GM18505 (cell line): ENCODE results near the gene ENTPD8.
"Not testable (repeated sequence)": the region's sequence is repeated elsewhere in the genome, so short reads cannot be mapped to it uniquely, and the experiment has no call there.

Source experiments
- ATAC-seq: cut with Tn5 transposase; IDR thresholded peaks from one replicate; pipeline ENCODE4 v1.9.1; 2021; ENCODE audit not compliant: unreplicated experiment
- POLR2A ChIP-seq: IDR thresholded peaks from 4 replicates; pipeline ENCODE4 v1.6.1; 2011; ENCODE audit warnings: borderline replicate concordance; ENCODE audit not compliant: insufficient read depth, insufficient read length; ENCODE audit errors: extremely low read depth

Gene ENTPD8

DNA sequence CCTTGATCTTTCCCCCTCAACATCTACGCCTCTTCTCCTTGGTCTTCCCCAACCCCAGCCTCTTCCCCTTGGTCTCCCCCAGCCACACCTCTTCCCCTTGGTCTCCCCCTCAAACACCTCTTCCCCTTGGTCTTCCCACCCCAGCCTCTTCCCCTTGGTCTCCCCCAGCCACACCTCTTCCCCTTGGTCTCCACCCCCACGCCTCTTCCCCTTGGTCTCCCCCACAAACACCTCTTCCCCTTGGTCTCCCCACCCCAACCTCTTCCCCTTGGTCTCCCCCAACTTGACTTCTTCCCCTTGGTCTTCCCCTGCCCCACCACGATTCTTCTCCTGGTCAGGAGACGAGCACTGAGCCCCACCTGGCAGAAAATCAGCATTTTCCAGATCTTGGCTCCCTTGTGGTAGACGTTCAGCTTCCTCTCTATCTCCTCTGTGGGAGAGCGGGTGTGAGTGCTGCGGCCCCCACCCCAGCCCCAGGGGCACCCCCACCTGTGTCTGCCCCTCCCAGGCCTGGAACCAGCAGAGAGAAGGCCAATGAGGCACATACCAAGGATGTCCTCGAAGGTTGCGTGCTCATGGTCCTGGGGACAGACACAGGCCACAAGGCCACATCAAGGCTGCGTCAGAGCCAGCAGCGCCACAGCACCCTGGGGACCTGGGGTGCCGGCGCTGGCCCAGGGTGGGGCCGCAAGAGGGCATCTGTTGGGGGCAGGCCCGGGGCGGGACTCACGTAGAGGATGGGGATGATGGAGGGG is 11.0 kb upstream of the ENTPD8 start:
- no peak for TF ChIP-seq POLR2A
- ATAC-seq = no peak

DNA sequence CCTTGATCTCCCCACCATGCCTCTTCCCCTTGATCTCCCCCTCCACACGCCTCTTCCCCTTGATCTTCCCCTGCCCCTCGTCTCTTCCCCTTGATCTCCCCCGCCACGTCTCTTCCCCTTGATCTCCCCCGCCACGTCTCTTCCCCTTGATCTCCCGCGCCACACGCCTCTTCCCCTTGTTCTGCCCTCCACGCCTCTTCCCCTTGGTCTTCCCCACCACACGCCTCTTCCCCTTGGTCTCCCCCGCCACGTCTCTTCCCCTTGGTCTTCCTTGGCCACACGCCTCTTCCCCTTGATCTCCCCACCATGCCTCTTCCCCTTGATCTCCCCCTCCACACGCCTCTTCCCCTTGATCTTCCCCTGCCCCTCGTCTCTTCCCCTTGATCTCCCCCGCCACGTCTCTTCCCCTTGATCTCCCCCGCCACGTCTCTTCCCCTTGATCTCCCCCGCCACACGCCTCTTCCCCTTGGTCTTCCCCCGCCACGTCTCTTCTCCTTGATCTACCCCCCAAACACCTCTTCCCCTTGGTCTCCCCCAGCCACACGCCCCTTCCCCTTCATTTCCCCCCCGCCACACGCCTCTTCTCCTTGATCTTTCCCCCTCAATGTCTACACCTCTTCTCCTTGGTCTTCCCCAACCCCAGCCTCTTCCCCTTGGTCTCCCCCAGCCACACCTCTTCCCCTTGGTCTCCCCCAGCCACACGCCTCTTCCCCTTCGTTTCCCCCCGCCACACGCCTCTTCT is 10.3 kb upstream of the ENTPD8 start:
- not testable (repeated sequence) for ATAC-seq

DNA sequence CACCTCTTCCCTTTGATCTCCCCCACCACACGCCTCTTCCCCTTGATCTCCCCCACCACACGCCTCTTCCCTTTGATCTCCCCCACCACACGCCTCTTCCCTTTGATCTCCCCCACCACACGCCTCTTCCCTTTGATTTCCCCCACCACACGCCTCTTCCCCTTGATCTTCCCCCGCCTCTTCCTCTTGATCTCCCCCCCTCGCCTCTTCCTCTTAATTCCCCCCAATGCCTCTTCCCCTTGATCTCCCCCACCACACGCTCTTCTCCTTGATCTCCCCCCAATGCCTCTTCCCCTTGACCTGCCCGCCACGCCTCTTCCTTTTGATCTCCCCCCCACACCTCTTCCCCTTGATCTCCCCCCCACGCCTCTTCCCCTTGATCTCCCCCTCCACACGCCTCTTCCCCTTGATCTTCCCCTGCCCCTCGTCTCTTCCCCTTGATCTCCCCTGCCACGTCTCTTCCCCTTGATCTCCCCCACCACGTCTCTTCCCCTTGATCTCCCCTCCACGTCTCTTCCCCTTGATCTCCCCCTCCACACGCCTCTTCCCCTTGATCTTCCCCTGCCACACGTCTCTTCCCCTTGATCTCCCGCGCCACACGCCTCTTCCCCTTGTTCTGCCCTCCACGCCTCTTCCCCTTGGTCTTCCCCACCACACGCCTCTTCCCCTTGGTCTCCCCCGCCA is 9.5 kb upstream of the ENTPD8 start:
- ATAC-seq = not testable (repeated sequence)

DNA sequence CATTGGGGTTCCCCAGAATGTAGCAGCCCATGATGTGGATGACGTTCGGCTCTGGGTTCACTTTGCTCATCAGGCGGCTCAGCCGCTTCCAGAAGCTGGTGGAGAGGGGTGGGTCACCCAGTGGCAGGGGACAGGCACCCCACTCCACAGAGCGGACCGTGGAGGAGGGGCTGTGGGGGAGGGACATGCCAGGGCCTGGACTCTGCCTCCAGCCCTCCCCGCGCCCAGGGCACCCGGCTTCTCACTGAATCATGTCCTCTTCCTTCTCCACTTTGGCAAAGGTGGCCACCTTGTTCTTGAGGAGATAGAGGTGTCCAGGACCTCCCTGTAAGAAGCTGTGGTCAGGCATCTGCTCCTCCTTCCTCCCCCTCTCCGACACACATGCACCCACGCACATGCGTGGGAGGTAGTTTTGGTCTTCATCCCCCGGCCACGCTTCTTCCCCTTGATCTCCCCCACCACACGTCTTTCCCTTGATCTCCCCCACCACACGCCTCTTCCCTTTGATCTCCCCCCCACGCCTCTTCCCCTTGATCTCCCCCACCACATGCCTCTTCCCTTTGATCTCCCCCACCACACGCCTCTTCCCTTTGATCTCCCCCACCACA is 8.9 kb upstream of the ENTPD8 start:
- ATAC-seq = no peak
- TF ChIP-seq POLR2A = no peak

DNA sequence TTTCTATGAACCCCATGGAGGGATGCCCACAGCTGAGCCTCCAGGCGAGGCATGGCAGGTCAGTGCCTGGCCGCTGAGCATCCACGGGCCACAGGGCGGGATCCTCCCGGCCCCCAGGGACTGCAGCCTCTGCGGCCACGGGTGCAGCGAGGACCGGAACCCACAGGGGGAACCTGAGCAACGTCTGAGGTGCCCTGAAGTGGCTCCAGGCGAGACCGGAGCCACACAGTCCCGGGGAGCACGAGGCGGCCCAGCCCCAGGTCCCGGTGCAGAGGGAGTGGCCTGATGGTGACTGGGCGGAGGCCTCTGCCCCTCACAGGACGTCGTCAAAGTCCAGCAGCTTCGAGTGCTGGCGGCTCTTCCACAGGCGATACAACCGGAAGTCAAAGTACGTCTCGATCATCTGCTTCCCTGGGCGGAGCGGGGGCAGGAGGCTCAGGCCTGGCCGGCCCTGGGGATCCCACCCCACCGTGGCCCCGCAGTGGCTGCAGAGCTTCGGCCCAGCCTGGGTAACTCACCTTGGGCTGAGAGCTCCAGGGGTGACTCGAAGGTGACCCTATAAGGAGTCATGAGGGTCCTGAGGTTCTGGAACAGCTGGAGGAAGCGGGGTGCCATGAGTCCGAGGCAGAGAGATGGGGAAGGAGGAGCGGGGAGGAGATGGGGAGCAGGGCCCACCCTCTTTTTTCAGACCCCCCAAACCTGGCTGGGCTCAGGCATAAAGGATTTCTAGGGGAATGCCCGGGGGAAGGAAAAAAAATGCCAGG is 8.1 kb upstream of the ENTPD8 start:
- no peak for ATAC-seq
- no peak for TF ChIP-seq POLR2A

DNA sequence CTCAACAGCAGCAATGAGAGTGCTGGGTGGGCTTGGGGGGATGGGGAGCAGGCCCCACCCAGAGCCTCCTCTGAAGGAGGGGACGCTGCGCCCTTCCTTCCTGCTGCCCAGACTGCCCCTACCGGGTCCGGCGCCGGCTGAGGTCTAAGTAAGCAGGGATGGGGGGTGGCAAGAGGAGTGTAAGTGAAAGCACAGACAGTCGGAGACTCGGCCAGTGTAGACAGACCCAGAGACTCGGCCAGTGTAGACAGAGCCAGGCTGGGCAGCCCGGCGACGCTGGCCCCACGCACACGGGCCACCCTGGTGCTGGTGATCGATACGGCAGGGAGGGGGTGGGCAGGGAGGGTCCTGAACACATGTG is 7.4 kb upstream of the ENTPD8 start:
- TF ChIP-seq POLR2A = no peak
- no peak for ATAC-seq

DNA sequence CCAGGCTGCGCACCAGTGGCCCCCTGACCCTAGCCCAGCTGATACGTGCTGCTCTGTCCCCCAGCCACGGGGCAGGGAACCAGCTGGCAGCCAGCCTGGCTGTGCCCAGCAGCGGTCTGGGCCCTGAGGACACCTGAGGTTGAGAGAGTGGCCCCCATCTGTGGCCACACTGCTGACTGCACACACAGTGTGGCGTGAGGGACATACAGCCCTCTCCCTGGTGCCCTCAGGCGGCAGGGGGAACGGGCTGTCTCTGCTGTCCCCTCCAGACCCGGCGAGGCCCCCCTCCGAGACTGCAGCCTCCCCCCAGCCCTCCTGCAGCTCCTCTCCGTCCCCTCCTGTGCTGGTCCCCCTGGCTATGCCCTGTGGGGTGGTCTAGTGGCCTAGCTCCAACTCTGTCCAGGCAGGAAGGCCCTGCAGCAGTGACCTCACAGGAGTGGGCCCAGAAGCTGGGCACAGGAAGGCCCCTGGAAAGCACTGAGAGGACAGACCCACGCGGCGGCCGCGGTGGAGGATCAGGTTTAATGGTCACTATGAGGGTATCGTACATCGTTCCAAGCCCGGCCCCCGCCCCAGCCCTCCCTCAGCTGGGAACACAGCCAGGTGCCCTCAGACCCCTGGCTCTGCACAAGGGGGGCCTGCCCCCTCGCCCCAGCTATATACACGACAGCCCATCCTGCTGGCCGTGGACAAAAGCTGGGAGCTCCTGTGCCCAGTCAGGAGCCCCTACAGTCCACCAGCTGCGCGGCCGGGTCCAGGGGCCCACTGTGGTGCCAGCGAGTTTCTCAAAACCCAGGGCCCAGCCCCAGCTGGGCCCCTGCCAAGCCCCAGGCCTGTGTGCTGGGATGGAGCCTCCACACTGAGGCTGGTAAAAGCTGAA is 6.8 kb upstream of the ENTPD8 start:
- no peak for TF ChIP-seq POLR2A
- no peak for ATAC-seq

DNA sequence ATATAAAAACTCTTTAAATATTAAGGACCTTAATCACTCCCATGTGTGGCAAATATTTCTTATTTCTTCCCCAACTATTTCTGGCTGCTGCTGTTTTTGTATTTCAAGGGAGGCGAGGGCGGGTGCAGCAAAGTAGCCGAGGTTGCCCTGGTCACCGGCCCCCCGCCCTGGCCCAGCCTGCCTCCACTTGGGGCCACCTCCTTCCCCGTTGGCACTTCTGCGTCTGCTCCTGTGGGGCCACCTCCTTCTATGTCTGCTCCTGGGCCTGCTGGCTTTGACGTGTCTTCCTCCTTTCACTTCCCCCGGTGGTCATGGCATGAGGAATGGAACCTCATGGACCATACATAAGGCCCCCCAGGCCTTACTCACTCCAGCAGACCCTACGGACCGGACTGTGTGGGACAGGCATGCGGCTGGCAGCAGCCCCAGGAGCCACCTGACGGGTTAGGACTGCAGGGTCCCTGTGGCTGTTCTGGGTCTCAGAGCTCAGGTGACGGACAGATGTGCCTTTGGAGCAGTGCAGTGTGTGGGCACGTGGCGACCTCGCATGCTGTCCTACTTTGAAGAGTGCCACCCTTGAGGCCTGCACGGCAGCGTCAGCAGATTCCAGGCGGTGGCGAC is 5.8 kb upstream of the ENTPD8 start:
- TF ChIP-seq POLR2A = no peak
- ATAC-seq = no peak

DNA sequence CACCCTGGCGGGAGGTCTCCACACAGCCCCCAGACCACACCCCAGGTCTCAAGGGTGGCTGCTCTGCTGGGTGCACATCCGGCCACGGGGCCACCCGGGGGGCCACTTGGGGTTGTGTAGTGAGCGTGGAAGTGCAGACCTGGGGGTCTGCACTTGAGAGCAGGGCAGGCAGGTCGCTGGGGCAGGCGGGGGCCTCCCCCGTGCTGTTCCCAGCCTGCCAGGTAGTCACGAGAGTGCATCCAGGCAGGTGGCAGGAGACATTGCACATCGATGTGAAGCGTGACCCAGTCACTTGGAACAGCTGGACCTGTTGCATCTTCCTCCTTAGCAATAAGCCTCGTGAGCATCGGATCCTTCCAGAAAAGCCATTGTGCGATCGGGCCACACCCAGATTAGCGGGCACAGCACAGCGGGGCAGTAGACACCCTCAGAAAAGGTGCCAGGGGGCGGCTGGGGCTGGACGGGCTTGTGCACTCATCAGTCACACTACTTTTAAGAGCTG is 4.8 kb upstream of the ENTPD8 start:
- no peak for TF ChIP-seq POLR2A
- ATAC-seq = no peak

DNA sequence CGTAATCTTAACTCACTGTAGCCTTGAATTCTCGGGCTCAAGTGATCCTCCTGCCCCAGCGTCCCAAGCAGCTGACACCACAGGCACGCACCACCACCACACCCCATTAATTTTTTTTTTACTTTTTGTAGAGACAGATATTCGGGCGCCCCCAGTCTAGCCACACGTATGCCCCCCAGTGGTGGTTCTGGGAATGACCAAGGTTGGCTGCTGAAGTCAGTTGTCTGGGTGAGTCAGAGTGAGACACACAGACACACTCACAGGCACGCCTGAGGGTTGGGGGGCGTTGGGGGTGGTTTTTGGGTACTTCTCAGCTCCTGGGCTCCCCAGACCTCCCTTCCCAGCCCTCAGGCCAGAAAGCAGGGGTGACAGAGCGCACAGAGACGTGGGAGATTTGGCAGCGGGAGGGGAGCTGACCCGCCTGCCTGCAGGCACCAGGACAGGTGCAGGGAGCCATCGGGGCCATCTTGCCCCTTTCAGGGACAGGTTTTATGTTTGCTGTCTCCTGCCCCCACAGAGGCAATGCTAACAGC is 4.2 kb upstream of the ENTPD8 start:
- no peak for ATAC-seq
- TF ChIP-seq POLR2A = no peak

DNA sequence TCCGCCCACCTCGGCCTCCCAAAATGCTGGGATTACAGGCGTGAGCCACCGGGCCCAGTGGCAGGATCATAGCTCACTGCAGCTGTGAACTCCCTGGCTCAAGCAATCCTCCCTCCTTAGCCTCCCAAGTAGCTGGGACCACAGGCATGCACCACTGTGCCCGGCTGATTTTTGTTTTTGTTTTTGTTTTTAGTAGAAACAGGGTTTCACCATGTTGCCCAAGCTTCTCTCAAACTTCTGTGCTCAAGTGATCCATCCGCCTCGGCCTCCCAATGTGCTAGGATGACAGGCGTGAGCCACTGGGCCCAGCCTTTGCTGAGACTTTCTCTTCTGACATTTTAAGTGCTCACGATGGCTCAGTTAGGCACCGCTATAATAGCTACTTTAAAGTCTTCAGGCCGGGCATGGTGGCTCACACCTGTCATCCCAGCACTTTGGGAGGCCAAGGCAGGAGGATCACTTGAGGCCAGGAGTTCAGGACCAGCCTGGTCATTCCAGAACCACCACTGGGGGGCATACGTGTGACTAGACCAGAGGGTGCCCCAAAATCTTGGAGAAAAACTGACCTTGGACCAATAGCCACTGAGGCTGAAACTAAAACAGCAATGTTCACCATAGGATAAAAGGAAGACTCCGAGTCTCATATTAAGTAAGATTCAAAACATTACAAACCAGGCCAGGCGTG is 3.1 kb upstream of the ENTPD8 start:
- TF ChIP-seq POLR2A = no peak
- no peak for ATAC-seq
